Measurements from ENCODE around the gene OXNAD1.

OXNAD1 gene

DNA sequence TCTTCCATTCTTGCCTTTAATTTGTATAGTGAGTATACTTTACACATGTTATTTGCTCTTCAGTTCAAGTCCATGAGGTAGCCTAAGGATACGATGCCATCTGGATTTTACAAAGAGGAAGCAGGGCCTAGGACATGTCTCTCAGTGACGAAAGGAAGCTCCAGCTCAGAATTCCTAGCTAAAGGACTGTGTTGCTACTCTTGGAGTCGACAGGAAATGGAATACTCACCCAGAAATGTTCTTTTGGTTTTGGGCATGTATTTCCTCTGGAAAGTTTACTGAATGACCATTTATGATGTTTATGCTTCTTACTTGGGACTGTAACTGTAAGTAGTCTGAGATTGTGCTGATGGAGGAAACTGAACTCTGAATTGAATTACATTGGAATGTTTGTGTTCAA lies 12.5 kb downstream of the OXNAD1 start:
- DNase-seq = no peak

DNA sequence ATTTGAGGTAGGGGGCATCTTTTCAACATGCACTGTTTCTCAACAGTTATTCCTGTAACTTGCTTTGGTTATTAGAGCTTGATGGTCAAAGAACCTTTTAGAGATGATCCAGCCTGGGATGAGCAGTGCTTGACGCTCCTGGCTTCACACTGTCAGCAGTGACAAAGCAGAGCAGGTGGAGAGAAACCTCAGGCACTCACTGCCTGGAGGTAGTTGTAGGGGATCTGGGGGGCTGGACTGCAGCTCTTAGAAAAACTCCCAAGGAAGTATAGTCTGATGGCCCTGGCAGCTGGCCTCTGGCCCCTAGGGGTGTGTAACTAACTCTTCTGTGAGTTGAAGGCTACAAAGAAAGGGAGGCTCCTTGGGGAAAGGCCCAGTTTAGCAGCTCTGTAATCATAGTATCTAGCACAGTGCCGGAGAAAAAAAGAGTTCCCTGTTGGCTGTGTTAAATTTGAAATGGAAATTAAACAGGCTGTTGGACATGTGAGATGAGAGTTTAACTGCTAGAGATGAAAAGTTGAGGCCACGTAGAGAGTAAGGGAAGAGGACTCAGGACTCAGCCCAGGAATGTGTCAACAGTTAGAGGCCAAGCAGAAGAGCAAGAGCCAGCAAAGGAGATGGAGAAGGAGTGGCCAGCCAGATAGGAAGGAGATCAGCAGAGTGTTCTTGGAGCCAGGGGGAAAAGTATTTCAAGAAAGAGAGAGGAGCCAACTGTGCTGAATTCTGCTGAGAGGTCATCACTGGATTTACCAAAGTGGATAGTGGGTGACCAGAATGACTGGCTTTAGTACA lies 14.2 kb downstream of the OXNAD1 start:
- DNase-seq = no peak

DNA sequence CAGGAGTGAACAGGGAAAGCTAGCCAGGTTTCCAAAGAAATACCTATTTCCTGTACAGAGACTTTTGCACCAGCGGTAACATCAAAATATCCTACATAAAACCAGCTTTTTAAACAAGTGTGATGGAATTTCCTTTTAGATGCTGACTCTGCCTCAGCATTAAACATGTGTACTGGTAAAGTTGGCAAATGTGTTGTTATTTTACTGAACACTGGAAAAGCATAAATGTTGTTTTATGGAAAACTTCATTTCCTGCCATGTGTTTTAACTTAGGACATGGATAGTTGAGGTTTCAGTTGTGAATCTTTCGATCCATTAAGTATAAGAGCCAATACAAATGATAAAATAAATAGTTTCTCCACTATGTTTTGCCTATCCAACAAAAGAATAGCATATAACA lies 15.7 kb downstream of the OXNAD1 start:
- DNase-seq = no peak

DNA sequence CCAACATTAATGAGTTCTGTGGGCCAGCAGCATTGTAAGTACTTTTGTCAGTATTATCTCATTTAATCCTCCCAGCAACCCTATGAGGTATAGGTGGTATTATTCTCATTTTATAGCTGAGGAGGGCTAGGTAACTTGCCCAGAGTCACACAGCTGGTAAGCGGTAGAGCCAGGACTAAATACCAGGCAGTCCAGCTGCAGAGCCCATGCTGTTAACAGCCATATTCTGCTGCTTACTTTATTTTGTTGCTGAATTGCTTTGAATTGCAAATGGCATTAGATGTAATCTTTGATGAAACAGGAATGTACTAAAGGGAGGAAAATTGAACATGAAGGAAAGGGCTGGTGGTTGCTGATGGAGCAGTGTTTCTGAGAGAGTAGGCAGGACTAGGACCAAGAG lies 19.6 kb downstream of the OXNAD1 start:
- DNase-seq = no peak

DNA sequence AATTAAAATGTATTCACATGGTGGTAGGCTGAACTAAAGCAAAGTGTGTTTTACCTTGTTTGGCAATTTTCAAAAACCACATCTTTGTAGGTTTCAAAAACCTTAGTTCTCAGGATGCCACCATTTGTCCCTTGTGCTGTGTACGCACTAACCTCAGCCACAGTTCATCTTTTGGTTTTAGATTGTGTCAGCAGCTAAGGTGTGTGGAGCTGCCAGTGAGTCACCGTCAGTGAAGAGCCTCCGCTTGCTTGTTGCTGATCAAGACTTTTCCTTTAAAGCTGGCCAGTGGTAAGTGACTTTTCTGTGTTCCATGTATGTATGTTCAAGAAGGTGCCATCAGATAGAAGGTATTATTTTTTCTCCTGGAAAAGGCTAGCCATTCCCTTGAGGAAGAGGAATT lies 21.1 kb downstream of the OXNAD1 start:
- no peak for DNase-seq

DNA sequence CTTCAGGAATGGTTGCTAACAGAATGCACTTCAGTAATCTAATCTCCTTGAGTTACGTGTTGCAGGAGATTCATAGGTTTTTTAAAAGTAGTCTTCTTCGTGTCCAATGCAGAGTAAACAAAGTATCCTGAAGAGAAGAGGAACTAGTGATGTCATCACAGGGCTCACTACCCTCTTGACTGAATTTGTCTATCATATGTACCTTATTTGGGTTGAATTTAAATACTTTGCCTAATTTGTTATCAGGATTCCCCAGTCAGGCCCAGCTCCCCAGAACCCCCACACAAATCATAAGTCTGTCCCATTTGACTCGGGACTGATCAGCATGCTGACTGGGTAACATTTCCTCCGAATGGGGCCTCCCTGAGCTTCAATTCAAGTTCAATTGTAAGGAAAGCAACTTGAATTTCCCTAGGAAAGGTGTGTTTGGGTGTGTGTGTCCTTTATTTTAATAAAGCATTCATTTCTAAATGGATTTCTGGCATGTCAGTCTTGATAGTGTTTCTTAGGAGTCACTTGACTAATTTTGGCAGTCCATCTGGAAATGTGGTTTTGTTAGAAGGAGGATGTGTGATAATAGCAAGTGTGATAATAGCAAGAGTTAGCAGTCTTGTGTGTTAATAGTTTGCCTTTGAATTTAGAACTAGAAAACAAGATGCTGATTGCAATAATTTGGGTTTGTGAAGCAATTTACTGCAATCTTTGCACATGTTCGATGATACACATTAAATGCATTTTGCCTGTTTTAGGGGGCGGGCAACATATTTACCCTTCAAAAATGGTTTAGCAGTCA lies 21.9 kb downstream of the OXNAD1 start:
- no peak for DNase-seq

DNA sequence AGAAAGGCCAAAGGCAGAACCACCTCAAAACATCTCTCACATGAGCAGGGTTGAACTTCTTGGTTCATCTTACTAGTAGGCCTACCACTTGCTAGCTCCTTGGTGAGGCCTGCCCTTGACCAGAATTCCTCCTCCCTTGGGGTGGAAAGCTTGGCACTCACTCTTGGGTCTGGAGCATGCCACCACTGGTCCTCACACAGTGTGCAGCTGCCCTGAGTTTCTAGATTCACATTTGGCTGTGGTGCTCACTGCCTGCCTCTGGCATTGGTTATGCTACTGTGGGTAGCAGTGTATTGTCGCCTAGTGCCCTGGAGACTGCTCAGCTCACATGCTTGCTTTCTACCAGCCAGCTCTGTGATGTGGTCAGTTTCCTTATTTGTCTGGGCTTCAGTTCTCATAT lies 23.7 kb downstream of the OXNAD1 start:
- peak in 1 of 56 donors; percentile 16 for DNase-seq

DNA sequence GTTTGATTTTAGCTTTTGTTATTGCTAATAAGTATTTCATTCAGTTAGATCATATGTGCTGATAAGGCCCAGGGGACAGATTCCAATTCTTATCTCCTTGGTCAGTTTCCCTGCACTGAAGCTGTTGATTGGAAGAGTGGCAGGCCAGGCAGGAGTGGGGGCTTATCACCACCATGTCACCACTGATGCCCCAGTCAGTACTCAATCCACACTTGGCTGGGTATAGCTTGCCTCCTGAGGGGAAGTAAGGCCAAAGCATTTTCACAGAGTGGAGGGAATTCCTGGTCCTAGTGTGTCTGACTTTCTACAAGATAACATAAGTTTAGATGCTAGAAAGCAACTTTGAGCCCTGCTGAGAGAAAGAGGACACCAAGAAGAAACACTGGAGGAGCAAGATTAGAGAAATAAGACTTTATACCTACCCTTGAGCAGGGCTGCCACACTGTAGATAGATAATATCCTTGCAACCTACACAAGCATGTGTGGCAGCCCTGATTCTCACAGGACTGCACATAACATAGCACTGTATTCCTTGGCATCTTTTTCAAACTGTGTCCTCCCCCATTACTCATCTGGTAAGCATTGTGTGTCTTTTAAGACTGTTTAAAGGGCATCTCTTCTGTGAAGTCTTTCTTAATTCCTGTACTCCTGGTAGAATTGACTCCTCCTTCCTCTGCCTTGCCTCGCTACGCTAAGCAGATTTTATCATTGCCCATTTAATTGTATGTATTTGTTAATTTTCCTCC lies 24.3 kb downstream of the OXNAD1 start:
- no peak for DNase-seq

DNA sequence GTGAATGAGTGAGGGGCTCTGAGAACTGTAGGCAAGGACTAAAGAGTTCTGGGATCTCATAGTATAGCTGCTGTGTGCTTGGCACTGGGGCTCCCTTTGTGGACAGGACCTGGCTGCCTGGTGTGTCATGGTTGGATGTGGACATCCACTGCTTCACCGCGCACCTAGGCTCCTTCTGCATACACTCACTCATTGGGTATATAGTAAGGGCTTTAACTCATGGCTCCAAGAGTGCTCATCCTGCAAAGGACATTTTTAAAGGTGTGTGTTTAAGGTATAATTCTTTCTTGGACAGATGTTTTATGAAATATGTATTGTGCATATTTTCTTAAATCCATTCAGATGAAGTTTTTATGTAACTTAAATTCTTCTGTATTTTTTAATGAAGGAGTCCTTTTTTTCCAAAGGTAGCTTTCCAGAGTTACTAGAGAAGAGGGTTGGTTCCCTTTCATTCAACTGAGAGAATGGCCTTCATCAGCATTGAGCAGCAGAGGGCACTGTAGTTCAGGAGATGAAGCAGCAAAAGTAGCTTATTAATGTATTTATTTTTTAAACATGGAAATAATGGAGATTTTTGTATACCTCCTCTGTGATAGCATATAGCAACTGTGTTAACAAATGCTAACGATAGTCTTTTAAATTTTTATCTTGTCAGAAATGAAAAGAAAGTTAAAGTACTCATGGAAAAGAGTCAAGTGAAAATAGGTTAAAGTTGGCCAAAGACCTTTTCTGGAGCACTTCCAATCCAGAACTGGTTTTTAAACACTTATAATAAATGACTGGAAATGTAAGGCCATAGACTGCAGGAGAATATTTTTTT lies 25.2 kb downstream of the OXNAD1 start:
- DNase-seq = peak in 9 of 56 donors; percentile 5 to 67 (median 34)

DNA sequence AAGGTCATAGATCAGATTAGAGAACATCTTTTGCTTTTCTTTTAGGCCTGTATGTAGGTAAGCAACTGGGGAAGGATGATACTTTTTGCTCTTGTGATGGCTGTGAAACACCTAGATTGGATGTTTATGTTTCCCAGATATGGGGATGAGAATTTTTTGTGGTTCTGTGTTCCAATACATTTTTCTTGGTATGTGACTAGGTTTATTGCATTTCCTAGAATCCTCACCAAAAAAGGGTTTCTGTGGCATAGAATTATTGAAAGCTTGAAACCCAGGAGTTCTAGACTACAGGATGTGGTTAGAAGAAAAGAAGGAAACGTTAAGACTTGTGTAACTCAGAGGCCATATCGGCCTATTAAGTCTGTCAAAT lies 25.8 kb downstream of the OXNAD1 start:
- DNase-seq = no peak

DNA sequence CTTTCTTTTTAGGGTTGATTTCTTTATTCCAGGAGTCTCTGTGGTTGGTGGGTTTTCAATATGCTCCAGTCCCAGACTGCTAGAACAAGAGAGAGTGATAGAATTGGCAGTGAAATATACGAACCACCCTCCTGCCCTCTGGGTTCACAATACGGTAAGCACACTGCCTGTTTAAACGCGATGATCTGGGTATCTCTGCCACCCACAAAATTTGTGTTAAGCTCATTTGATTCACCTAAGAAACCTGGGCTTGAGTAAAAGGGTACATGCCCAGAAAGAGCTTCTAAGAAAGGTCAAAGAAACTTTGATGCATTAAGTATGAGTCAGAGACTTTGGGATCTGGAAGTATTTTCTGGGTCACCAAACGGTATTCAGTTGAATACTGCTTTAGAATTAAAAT lies 29.8 kb downstream of the OXNAD1 start:
- DNase-seq = no peak

DNA sequence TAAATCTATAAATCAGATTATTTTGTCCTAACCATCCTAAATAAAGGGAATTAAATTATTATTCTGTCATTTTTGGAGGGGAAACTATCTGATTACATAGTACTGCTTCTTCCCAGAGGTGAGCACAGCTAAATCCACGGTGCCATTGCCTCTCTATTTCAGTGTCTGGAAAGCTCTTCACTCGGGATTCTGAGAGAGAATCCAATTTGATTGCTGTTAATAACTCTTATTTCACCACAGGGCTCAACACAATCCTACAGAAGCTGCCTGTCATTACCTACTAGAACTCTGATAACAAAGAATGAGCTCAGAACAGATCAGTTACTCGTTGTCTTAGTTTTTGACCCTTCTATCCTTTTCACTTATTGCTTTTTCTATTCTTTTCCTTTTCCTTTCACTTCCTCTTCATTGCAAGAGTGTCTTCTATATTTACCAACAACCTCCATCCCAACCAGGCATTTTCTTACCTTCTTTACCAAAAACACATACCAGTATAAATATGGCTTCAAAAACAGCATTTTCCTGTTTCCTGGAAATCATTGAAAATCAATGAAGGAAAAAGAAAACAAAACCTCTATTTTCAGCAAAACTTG lies 30.4 kb downstream of the OXNAD1 start:
- DNase-seq = no peak

DNA sequence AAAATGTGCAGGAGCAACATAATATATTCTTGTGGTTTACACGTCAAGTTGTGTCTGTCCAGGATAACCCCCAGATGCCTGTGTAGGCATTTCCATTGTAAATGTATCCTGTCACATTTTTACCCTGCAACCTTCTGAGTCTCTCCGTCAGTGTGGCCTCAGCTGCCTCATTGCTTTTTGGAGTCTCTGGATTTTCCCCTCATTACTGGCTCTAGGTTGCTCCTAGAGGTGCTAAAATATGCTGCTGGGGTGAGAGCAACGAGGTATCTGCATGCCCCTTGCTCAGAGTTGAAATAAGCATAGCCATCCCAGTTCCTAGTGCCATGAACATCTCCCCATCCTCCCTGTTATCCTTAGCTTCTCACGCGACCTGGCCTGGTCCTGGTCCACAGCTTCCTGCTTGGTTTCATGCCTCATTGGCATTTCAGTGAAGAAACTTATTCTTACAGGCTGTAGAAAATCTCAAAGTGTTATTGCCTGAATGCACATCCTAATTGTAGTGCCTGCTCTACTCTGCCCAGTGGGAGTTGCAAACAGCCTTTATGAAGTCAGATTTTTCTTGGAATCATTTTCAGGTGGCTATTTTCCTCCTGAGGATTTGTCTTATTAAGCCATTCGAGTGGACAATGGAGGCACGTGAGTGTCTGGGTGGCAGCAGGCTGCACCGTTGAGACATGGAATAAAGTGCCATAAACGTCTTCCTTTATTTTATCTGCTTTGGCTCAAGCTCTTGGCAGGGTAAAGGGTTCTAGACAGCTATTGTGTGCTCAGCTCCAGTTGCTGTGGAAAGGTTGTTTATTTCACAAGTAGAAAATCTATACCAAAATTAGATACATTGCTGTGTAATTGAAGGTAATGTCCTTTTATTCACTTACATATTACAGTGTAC lies 33.2 kb downstream of the OXNAD1 start:
- DNase-seq = no peak

DNA sequence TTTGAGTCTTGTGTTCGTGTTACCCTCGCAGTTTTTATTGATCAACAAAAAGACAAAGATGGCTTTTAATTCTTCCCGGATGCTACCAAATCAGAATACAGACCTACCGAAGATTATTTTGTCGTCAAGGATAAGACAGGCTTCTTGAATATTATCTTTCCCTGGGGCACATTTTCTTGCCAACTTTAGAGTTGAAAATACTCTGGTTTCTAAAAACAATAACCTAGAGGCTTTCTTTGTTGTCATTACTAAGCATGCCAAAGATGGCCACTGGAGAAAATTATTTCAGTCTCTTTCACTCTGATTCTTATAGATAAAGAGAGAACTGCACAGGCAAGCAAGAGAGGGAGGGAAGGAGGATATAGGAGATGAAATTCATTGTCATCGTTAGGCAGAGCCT lies 33.9 kb downstream of the OXNAD1 start:
- DNase-seq = no peak

DNA sequence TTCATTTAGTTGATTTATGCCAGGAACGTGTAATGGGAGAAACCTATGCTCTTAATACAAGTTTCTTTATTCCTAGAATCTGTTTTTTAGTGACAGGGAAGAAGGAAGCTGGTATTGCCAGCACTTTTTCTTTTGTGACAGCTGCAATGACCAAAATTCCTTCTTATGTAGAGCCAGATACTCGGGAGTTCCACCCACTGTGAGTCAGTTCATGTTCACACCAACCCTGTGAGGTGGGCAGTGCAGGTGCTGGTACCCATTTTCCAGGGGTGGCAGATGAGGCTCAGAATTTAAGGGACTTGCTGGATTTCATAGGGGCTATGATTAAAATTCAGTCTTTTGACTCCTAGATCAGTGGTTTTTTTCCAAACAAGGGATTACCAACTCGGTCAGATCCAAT lies 34.7 kb downstream of the OXNAD1 start:
- no peak for DNase-seq

DNA sequence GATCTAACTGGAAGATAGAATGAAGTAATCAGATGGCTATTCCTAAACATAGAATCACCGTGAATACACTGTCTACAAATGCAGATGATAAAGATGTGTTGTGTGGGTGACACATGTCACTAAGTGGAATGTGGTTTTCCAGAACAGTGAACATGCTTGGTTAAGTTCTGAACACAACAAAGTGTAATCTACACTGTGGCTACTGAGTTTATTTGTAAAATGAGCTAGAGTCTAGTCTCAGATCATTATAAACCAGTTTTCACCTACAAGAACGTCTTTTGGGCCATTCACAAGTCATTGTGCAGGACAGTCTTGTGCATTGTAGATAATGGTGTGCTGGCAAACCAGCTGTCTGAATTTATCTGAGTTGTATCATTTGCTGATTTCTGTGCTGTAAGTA lies 35.3 kb downstream of the OXNAD1 start:
- no peak for DNase-seq

DNA sequence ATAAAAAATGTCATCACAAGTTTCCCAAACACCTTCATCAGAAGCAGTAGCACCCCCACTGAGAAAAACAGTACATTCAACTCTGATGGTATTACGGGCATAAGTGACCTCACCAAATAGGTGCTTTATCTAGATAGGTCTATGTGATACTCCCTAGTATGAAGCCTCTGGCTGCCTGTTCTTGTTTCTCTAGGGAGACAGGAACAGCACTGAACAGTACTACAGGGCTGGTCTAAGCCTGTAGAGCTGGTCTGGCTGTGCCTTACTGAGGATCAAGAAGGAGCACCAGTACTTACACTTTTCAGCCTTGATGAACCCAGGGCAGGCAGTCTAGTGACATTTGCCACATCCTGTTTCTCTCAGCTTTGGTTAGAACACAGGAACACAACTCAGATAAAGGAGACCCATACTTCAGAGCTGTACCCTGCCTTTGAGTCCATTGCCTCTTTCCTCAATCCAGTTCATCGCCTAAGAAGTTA lies 35.9 kb downstream of the OXNAD1 start:
- DNase-seq = no peak

DNA sequence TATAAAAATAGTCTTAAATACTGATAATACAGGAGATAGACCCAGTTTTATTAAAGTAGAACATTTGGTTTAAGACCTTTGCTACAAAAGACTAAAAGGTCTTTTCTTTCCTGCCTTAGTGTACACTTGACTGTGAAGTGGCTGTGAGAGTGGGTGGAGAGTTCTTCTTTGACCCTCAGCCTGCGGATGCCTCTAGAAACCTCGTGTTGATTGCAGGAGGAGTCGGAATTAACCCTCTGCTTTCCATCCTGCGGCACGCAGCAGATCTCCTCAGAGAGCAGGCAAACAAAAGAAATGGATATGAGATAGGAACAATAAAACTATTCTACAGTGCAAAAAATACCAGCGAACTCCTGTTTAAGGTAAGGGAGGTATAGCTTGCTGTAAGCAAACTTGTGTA lies 36.5 kb downstream of the OXNAD1 start:
- no peak for DNase-seq

DNA sequence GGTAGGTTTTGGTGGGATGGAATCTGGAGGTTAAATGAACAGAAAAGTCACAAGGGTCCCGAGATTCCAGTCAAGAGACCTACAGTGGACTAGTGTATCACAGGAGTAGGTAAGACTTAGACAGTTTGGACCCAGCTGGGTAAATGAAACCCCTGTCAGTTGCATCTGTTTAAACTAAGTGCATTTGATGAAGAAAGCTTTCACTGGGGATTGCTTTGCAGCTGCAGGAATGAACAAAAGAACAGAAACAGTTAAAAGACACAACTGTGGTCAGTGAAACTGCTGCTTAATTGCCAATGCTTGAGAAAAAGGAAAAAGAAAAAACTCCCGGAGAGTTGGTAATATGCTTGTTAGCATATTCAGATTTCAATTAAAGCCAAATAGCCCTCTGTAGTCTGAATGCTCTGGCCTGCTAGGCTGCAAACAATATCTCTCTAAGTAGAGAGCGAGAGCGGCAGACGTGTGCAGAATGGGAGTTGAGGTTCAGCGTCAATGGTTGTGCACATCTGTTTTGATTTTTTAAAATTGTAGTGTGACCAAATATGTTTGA lies 37.1 kb downstream of the OXNAD1 start:
- DNase-seq = peak in 1 of 56 donors; percentile 9

Measured in amygdala (tissue), 56 donors.